A549 (cell line): Measurements from ENCODE around the gene MAT1A.

ENCODE experiments used
- CHD2 ChIP-seq: fragments of 150-350 bp; IDR thresholded peaks from 2 replicates; pipeline ENCODE4 v1.6.1; 2014; ENCODE audit warnings: low read length; ENCODE audit not compliant: partially characterized antibody
- EP300 ChIP-seq, 2 experiments: fragments of >200 bp; sonication (Bioruptor Twin); formaldehyde crosslinking; IDR thresholded peaks; 2 replicates in 1 of 2; 3 replicates in 1 of 2; pipeline ENCODE4 v1.6.1; 2016 to 2017
- POLR2A ChIP-seq: IDR thresholded peaks from 2 replicates; pipeline ENCODE4 v1.6.1; 2012; ENCODE audit warnings: mild to moderate bottlenecking, low read length
- RAD21 ChIP-seq, 2 experiments: fragments of >200 bp in 1 of 2; sonication (Bioruptor Twin) in 1 of 2; formaldehyde crosslinking in 1 of 2; IDR thresholded peaks in 1 of 2; conservative IDR thresholded peaks in 1 of 2; 2 replicates in 1 of 2; 3 replicates in 1 of 2; pipeline ENCODE4 v1.6.1; 2012 to 2018; ENCODE audit warnings: inconsistent platforms in 1 of 2
- RARB ChIP-seq: fragments of 250-450 bp; sonication (Bioruptor Pico); IDR thresholded peaks from 2 replicates; pipeline ENCODE4 v1.8.0; 2021; ENCODE audit warnings: mild to moderate bottlenecking, moderate library complexity

- TF ChIP-seq POLR2A, result no peak
- no peak for TF ChIP-seq CHD2
- no peak for TF ChIP-seq EP300 (IDR thresholded peaks at IDR 0.05)
- no peak for TF ChIP-seq RARB (CRISPR knock-in tag)
- no peak for TF ChIP-seq RAD21 (conservative IDR thresholded peaks at IDR 0.05 in 1 of 2, IDR thresholded peaks at IDR 0.05 in 1 of 2)
These were observed 11.0 kb downstream of the MAT1A start for GRCh38 chr10:80278480-80278879.
